Liver (tissue), 9 donors: Measurements from ENCODE around the gene ASB5. TPM values are rescaled to one million over a fixed set of nuclear protein-coding genes. Genes with fewer than 3 reads are reported as not detected.

Experiments
- DNase-seq: peaks from one replicate; pipeline ENCODE4 v3.0.0-alpha.2; 2017; ENCODE audit warnings: low spot score
- H3K27ac ChIP-seq, 2 donors: one replicate each; pipeline ENCODE4 v1.7.0; 2013; ENCODE audit warnings: inconsistent platforms in 2 of 2, low read length in 2 of 2, control low read depth in 1 of 2, low read depth in 1 of 2, mild to moderate bottlenecking in 1 of 2
- H3K27me3 ChIP-seq, 4 donors: one replicate each; pipeline versions ENCODE4 v1.6.1 to v1.7.0; 2013; ENCODE audit warnings: low read length in 3 of 4, inconsistent platforms in 1 of 4, mild to moderate bottlenecking in 1 of 4, moderate library complexity in 1 of 4; ENCODE audit not compliant: control insufficient read depth in 4 of 4, insufficient read depth in 4 of 4
- H3K36me3 ChIP-seq, 4 donors: one replicate each; pipeline versions ENCODE4 v1.6.1 to v1.7.0; 2013; ENCODE audit warnings: low read length in 3 of 4, mild to moderate bottlenecking in 3 of 4, low read depth in 1 of 4, moderate library complexity in 1 of 4; ENCODE audit not compliant: control insufficient read depth in 4 of 4, insufficient read depth in 3 of 4
- H3K4me1 ChIP-seq, 4 donors: one replicate each; pipeline versions ENCODE4 v1.6.1 to v1.7.0; 2013; ENCODE audit warnings: low read length in 3 of 4, mild to moderate bottlenecking in 3 of 4, moderate library complexity in 1 of 4; ENCODE audit not compliant: control insufficient read depth in 4 of 4, insufficient read depth in 4 of 4
- H3K4me3 ChIP-seq, 3 donors: one replicate each; pipeline versions ENCODE4 v1.6.1 to v1.7.0; 2013; ENCODE audit warnings: low read length in 3 of 3, control low read depth in 1 of 3, low read depth in 1 of 3, mild to moderate bottlenecking in 1 of 3
- H3K9ac ChIP-seq, 2 donors: one replicate each; pipeline ENCODE4 v1.7.0; 2013; ENCODE audit warnings: low read length in 2 of 2, mild to moderate bottlenecking in 2 of 2, moderate library complexity in 2 of 2, control low read depth in 1 of 2, low read depth in 1 of 2
- H3K9me3 ChIP-seq, 4 donors: one replicate each; pipeline versions ENCODE4 v1.6.1 to v1.7.0; 2013; ENCODE audit warnings: low read length in 3 of 4; ENCODE audit not compliant: control insufficient read depth in 4 of 4
- ATF3 ChIP-seq: IDR thresholded peaks from 2 replicates; pipeline ENCODE4 v1.6.1; 2016; ENCODE audit warnings: antibody characterized with exemption
- EGR1 ChIP-seq, 2 donors: IDR thresholded peaks; 2 replicates each; pipeline ENCODE4 v1.6.1; 2016 to 2018; ENCODE audit warnings: antibody characterized with exemption in 2 of 2, low read depth in 2 of 2
- FOXA1 ChIP-seq: IDR thresholded peaks from 2 replicates; pipeline ENCODE4 v1.6.1; 2016; ENCODE audit warnings: antibody characterized with exemption
- FOXA2 ChIP-seq: IDR thresholded peaks from 2 replicates; pipeline ENCODE4 v1.6.1; 2016; ENCODE audit warnings: antibody characterized with exemption
- GABPA ChIP-seq, 2 donors: IDR thresholded peaks in 1 of 2; conservative IDR thresholded peaks in 1 of 2; 2 replicates each; pipeline ENCODE4 v1.6.1; 2016; ENCODE audit warnings: antibody characterized with exemption in 2 of 2, mild to moderate bottlenecking in 1 of 2, moderate library complexity in 1 of 2
- HNF4G ChIP-seq: IDR thresholded peaks from 2 replicates; pipeline ENCODE4 v1.6.1; 2016; ENCODE audit warnings: antibody characterized with exemption
- JUND ChIP-seq, 2 donors: IDR thresholded peaks; 2 replicates each; pipeline ENCODE4 v1.6.1; 2016; ENCODE audit warnings: antibody characterized with exemption in 2 of 2
- RAD21 ChIP-seq, 2 donors: IDR thresholded peaks; 2 replicates each; pipeline ENCODE4 v1.6.1; 2016; ENCODE audit warnings: antibody characterized with exemption in 2 of 2, mild to moderate bottlenecking in 2 of 2
- REST ChIP-seq: IDR thresholded peaks from 2 replicates; pipeline ENCODE4 v1.6.1; 2016; ENCODE audit warnings: antibody characterized with exemption, mild to moderate bottlenecking
- RXRA ChIP-seq, 2 donors: IDR thresholded peaks; 2 replicates each; pipeline ENCODE4 v1.6.1; 2017 to 2018; ENCODE audit warnings: antibody characterized with exemption in 2 of 2, mild to moderate bottlenecking in 1 of 2
- SP1 ChIP-seq: IDR thresholded peaks from 2 replicates; pipeline ENCODE4 v1.6.1; 2018; ENCODE audit warnings: antibody characterized with exemption, mild to moderate bottlenecking
- YY1 ChIP-seq: IDR thresholded peaks from 2 replicates; pipeline ENCODE4 v1.6.1; 2016; ENCODE audit warnings: antibody characterized with exemption, mild to moderate bottlenecking
- ZBTB33 ChIP-seq: IDR thresholded peaks from 2 replicates; pipeline ENCODE4 v1.6.1; 2016; ENCODE audit warnings: antibody characterized with exemption
- WGBS: extraction: QIAGEN DNeasy Blood & Tissue Kit; methylation state at CpG from one replicate; pipeline ENCODE4 v1.1.7; 2013; 5-methylcytosine and 5-hydroxymethylcytosine counted together
- polyA plus RNA-seq, 2 donors: library from polyadenylated mRNA; stranded (reverse) in 1 of 2; unstranded in 1 of 2; fragments of 200-250 nt in 1 of 2; fragments of >200 nt in 1 of 2; fragmentation: Nextera tagmentation in 1 of 2; extraction: Ambion mirVana in 1 of 2; gene quantifications; one replicate each; pipeline versions ENCODE4 v1.2.1 to v1.2.3, GENCODE V29; 2013 to 2015
- total RNA-seq, 2 donors: library from RNA; depleted of rRNA; stranded (reverse); fragments of >200 nt; gene quantifications; one replicate each; pipeline ENCODE4 v1.2.3, GENCODE V29; 2014
- TF ChIP-seq, protein P1 (sequence below): IDR thresholded peaks from 2 replicates; pipeline ENCODE4 v1.6.1; 2016; ENCODE audit warnings: antibody characterized with exemption
- donor health status: healthy.
- donor health status: healthy.
- donor health status: healthy.
- donor health status: healthy.
- donor health status: healthy.

The ASB5 gene
- total and polyA plus RNA-seq, 4 donors = 0.05 TPM; not detected in 3

- no peak for TF ChIP-seq EGR1 (IDR thresholded peaks at IDR 0.05; ENCODE audit: low read depth in 2 of 2)
- TF ChIP-seq SP1 = no peak
- TF ChIP-seq YY1 = no peak
- TF ChIP-seq, protein P1, sequence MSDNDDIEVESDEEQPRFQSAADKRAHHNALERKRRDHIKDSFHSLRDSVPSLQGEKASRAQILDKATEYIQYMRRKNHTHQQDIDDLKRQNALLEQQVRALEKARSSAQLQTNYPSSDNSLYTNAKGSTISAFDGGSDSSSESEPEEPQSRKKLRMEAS = no peak
- no peak for TF ChIP-seq FOXA2
- TF ChIP-seq RXRA (IDR thresholded peaks at IDR 0.05) = no peak
- TF ChIP-seq GABPA (IDR thresholded peaks at IDR 0.05 in 1 of 2, conservative IDR thresholded peaks at IDR 0.05 in 1 of 2) = no peak
- no peaks in the 10 kb centered on the region for H3K4me1 ChIP-seq
- no peaks in the 10 kb centered on the region for H3K27me3 ChIP-seq
- H3K9ac ChIP-seq = no peak overlapping the region
- no peaks in the 10 kb centered on the region for H3K9me3 ChIP-seq
- H3K4me3 ChIP-seq = no peak overlapping the region
- 48% methylated on average over 4 of the region's 4 CpGs for WGBS
- DNase-seq = no peak
- H3K27ac ChIP-seq = no peak overlapping the region
- H3K36me3 ChIP-seq = no peaks in the 10 kb centered on the region
Measured at GRCh38 chr4:176205299-176205698, 63.7 kb downstream of the ASB5 start.

DNA sequence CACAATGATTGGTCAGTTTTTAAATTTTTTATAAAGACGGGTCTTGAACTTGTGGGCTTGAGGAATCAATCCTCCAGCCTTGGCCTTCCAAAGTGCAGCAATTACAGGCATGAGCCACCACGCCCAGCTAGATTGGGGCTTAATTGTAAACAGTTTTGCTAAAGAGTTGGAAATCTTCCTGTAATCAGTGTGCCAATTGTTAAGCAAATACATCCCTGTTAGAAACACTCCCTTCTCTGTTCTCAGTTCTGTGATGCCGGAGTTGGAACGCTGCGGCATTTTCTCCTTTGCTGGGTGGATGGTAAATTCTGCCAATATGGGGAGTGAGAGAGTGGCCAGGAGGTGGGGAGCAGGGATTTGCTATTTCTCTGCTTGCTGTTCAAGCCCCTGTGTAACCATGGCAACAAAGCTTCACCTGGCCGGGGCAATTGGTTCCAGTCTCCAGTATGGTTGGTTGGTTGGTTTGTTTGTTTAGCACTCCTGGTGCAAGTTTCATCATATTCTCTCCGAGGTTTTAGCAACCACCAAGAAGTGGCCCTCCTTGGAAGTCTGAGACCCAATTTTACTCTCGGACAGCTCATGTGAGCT lies 70.6 kb downstream of the ASB5 start:
- no peak for TF ChIP-seq ZBTB33
- TF ChIP-seq RXRA (IDR thresholded peaks at IDR 0.05) = no peak
- TF ChIP-seq GABPA (IDR thresholded peaks at IDR 0.05 in 1 of 2, conservative IDR thresholded peaks at IDR 0.05 in 1 of 2) = no peak
- TF ChIP-seq FOXA2 = no peak
- TF ChIP-seq SP1 = no peak
- no peak for TF ChIP-seq FOXA1
- TF ChIP-seq ATF3 = no peak
- no peak for TF ChIP-seq HNF4G
- H3K27me3 ChIP-seq = no peaks in the 10 kb centered on the region
- H3K9me3 ChIP-seq = no peaks in the 10 kb centered on the region
- H3K4me3 ChIP-seq = no peak overlapping the region
- peaks cover 0 to 7% (median 3%) of the 10 kb centered on the region in 4 donors for H3K4me1 ChIP-seq
- no peak overlapping the region for H3K27ac ChIP-seq
- H3K36me3 ChIP-seq = no peaks in the 10 kb centered on the region
- WGBS = 74% methylated on average over 8 of the region's 8 CpGs
- DNase-seq = no peak
- H3K9ac ChIP-seq = no peak overlapping the region

- Histone ChIP-seq H3K4me1 (peaks cover 0 to 7% (median 3%) of the 10 kb centered on the region in 4 donors), H3K9ac (peak within 1 kb of the TSS; percentile 16 to 35), H3K27ac (peak within 1 kb of the TSS in 1 of 2 donors; percentile 45), H3K4me3 (peak within 1 kb of the TSS; percentile 54 to 90 (median 73)), H3K36me3 (no peaks in the 10 kb centered on the region), H3K27me3 (peaks cover 0 to 6% (median 2%) of the 10 kb centered on the region in 4 donors), H3K9me3 (no peaks in the 10 kb centered on the region)
- WGBS = 1% methylated on average over 45 of the region's 45 CpGs
- peak; percentile 90 for DNase-seq
- TF ChIP-seq RAD21 (IDR thresholded peaks at IDR 0.05) (no peak), JUND (IDR thresholded peaks at IDR 0.05) (no peak), REST (peak; percentile 37), ZBTB33 (peak; percentile 15), GABPA (IDR thresholded peaks at IDR 0.05 in 1 of 2, conservative IDR thresholded peaks at IDR 0.05 in 1 of 2) (peak; percentile 11 to 77), HNF4G (no peak), EGR1 (IDR thresholded peaks at IDR 0.05; ENCODE audit: low read depth in 2 of 2) (no peak), SP1 (peak; percentile 21)
- TF ChIP-seq, protein P1 = peak; percentile 58
Measured at GRCh38 chr4:176195184-176195978, 73.6 kb downstream of the ASB5 start, which contains the start of gene SPATA4. Gene SPATA4 (minus strand): TSS chr4:176195585. CDS start chr4:176195562, 23 bp downstream.
